ENCODE results near the gene TTLL11.
"Not testable (repeated sequence)": the region's sequence is repeated elsewhere in the genome, so short reads cannot be mapped to it uniquely, and the experiment has no call there.

TTLL11 gene

DNA sequence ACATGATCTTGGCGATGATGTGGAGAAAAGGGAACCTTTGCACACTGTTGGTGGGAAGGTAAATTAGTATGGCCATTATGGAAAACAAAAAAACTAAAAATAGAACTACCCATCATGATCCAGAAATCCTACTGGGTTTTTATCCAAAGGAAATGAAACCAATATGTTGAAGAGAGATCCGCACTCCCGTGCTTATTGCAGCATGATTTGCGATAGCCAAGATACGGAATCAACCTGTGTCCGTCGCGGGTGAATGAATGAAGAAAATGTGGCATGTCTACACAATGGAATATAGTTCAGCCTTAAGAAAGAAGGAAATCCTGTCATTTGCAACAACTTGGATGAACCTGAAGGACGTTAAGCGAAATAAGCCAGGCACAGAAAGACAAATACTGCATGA lies 84.5 kb downstream of the TTLL11 start:
- H3K27me3 ChIP-seq (ENCODE audit: insufficient read depth, low read depth, severe bottlenecking) = no peaks in the 10 kb centered on the region

DNA sequence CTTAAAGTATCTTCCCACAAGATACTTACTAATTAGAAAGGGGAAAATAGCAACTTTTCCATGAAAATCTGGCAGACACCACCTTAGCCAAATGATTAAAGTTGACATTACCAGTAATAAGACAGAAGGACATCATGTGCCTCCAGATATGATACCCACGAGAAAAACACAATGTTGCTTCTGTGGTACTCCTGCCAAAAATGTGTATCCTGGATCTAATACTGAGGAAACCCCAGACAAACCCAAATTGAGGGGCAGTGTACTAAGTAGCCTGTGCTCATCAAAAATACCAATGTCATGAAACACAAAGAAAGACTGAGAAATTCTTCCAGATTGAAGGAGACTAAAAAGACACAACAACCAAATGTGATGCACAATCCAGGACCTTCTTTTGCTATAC lies 85.3 kb downstream of the TTLL11 start:
- H3K27me3 ChIP-seq (ENCODE audit: insufficient read depth, low read depth, severe bottlenecking) = no peaks in the 10 kb centered on the region
- no peak for TF ChIP-seq CTCF (IDR thresholded peaks at IDR 0.05; ENCODE audit: low read depth, low read length)
- no peak overlapping the region for H3K4me3 ChIP-seq (ENCODE audit: low read depth, low read length)
- H3K27ac ChIP-seq = no peak overlapping the region
- DNase-seq = no peak
- H3K36me3 ChIP-seq = no peaks in the 10 kb centered on the region
- H3K9me3 ChIP-seq (ENCODE audit: severe bottlenecking) = no peaks in the 10 kb centered on the region

More for the DNA sequence above, 84.5 kb downstream of the TTLL11 start:
- DNase-seq = no peak
- TF ChIP-seq CTCF (IDR thresholded peaks at IDR 0.05; ENCODE audit: low read depth, low read length) = no peak
- H3K4me3 ChIP-seq (ENCODE audit: low read depth, low read length) = no peak overlapping the region
- no peaks in the 10 kb centered on the region for H3K9me3 ChIP-seq (ENCODE audit: severe bottlenecking)
- no peaks in the 10 kb centered on the region for H3K36me3 ChIP-seq
- no peak overlapping the region for H3K27ac ChIP-seq

- no peak overlapping the region for H3K27ac ChIP-seq
- H3K36me3 ChIP-seq = no peaks in the 10 kb centered on the region
- H3K27me3 ChIP-seq (ENCODE audit: insufficient read depth, low read depth, severe bottlenecking) = no peaks in the 10 kb centered on the region
- no peaks in the 10 kb centered on the region for H3K9me3 ChIP-seq (ENCODE audit: severe bottlenecking)
- DNase-seq = peak; percentile 53
- TF ChIP-seq CTCF (IDR thresholded peaks at IDR 0.05; ENCODE audit: low read depth, low read length) = peak; percentile 66
- no peak overlapping the region for H3K4me3 ChIP-seq (ENCODE audit: low read depth, low read length)
These were observed 87.5 kb downstream of the TTLL11 start for GRCh38 chr9:122005597-122005996.

GRCh38 chr9:122004589-122004988 lies 88.5 kb downstream of the TTLL11 start:
- Histone ChIP-seq H3K27me3 (ENCODE audit: insufficient read depth, low read depth, severe bottlenecking) (no peaks in the 10 kb centered on the region), H3K4me3 (ENCODE audit: low read depth, low read length) (no peak overlapping the region), H3K27ac (no peak overlapping the region), H3K9me3 (ENCODE audit: severe bottlenecking) (no peaks in the 10 kb centered on the region), H3K36me3 (no peaks in the 10 kb centered on the region)
- no peak for DNase-seq
- no peak for TF ChIP-seq CTCF (IDR thresholded peaks at IDR 0.05; ENCODE audit: low read depth, low read length)

DNA sequence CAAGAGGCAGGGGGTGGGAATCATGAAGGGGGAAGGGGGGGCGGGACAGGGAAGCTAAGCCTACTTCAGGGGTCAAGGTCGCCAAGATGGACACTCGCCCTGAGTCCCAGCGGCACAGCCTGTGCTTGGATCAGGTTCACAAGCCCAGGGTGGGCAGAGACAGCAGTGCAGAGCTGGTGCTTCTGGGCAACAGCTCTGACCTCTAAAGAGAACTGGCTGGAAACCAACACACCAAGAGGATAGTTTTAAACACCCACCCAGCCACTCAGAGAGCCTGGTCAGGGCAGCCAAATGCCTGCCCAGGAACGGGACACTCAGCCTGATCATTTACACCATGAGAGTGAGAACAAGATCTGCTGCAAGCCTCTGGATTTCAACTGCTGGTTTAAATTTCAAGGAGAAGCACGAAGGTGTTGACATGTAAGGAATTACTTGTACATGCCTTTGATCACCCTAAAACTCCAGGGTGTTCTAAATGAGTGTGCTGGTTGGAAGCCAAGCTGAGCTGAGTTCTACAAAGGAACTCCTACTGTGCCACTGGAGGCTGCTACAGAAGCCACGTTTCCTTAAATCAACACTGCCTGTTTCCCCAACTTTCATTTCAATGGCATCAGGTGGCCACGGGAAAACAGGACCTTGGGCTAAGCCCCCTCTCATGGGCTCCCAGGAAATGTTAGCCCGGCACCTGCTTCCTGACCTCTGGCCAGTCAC lies 91.5 kb downstream of the TTLL11 start:
- Histone ChIP-seq H3K27me3 (ENCODE audit: insufficient read depth, low read depth, severe bottlenecking) (no peaks in the 10 kb centered on the region), H3K4me3 (ENCODE audit: low read depth, low read length) (no peak overlapping the region), H3K9me3 (ENCODE audit: severe bottlenecking) (no peaks in the 10 kb centered on the region), H3K36me3 (no peaks in the 10 kb centered on the region), H3K27ac (no peak overlapping the region)
- no peak for TF ChIP-seq CTCF (IDR thresholded peaks at IDR 0.05; ENCODE audit: low read depth, low read length)
- DNase-seq = no peak

GRCh38 chr9:122000526-122000925 lies 92.6 kb downstream of the TTLL11 start:
- not testable (repeated sequence) for H3K27me3 ChIP-seq (ENCODE audit: insufficient read depth, low read depth, severe bottlenecking); DNase-seq; H3K4me3 ChIP-seq (ENCODE audit: low read depth, low read length); H3K36me3 ChIP-seq; H3K27ac ChIP-seq; H3K9me3 ChIP-seq (ENCODE audit: severe bottlenecking)

Measured in WERI-Rb-1 (cell line).